Stimulated activated CD8-positive, alpha-beta memory T cell treated with anti-CD3 and anti-CD28 coated beads, Interleukin-12 subunit alpha, Interleukin-12 subunit beta, amount 100 ng/mL, for 24 hours (primary cell): ENCODE data around the gene PLCL1.

Source experiments
- DNase-seq: peaks from one replicate; pipeline ENCODE4 v3.0.0-alpha.2; 2020; ENCODE audit errors: extremely low read depth

PLCL1 gene

DNA sequence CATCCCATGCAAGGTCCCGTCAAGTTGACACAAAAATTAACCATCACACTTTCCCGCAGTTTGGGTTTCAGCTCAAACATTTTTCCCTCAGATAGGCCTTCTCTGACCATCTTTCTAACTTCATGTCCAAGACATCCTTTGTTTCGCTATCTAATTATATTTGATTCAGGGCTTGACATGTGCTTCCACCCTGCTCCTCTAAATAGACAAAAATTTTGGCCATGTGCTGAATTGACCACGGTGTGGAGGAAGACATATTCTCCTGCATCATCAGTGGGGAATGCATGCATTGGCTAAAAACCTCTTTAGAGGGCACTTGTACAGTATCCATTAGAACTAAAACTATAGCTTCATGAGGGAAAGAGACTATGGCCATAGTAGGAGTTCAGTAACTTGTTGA, 81.2 kb downstream of the PLCL1 start:
- DNase-seq, result no peak

DNA sequence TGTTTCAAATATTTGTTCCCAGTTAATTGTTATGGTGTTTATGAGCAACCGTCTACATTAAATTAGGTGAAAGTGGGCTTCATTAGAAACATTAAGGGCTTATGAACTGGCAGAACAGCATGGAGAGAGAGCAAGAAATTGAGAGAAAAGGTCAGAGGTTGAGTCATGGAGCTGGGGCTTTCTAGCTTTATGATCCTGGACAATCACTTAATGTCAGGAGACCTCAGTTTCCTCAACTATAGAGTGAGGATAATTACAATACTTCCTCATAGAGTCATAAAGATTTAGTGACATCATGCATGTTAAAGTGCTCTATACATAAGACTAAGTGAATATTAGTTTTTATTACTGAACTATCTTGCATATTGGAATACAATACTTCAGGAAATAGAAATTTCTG, 83.9 kb downstream of the PLCL1 start:
- no peak for DNase-seq

DNA sequence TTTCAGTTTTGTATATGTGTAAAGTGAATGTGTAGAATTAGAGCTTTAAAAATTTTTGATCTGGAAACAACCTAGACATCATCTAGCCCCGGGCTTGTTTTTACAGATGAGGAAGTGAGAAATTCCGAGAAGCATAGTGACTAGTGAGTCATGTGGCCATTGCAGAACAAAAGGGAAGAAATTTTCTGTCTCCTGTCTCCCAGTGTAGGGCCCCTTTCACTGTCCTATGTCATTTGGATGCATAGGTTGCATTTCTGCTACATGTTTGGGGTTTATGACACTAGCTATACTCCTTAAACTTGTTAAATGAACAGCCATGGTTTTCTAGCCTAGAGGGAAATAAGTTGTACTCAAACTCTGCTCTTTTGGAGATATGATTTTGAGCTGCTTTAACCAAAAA, 84.6 kb downstream of the PLCL1 start:
- DNase-seq, result no peak

DNA sequence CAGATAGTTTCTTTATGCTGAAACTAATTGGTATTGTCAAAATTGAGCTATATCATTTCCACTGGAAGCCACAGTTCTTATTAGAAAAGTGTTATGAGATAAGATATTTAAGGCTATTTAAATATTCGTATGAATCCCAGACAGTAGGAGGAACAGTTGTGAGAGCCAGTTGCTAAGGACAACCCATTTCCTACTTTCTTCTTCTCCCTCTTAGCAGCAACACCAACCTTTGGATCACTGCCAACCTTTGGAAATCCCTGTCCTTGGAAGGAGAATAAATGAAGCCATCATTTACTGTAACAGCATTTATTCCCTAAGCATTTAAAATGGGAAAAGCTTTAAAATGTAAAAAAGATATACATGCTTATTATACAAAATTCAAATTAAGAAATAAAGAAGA, 85.8 kb downstream of the PLCL1 start:
- DNase-seq, result no peak

DNA sequence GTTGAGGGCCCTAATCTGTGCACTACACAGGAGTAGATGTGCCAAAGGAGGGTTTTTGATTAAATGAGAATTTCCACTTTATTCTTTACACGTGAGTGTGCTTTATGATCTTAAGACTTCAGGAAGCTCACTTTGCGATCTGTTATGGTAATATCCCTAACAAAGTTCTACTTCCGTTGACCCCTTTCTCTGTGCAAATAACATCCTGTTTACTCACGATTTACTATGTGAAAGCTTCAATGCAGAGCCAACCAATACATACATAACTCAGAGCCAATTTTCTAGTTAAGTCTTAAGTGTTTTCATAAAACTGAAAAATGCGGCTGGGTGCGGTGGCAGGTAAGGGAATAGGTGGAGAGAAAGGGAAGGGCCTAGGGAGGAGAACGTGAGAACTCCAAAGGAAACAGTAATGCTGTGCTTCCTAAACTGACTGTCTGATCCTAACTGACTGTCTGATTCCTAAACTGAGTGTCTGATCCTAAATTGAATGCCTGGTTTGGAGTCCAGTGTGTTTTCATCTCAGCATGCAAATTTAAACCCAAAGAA, 87.6 kb downstream of the PLCL1 start:
- no peak for DNase-seq

DNA sequence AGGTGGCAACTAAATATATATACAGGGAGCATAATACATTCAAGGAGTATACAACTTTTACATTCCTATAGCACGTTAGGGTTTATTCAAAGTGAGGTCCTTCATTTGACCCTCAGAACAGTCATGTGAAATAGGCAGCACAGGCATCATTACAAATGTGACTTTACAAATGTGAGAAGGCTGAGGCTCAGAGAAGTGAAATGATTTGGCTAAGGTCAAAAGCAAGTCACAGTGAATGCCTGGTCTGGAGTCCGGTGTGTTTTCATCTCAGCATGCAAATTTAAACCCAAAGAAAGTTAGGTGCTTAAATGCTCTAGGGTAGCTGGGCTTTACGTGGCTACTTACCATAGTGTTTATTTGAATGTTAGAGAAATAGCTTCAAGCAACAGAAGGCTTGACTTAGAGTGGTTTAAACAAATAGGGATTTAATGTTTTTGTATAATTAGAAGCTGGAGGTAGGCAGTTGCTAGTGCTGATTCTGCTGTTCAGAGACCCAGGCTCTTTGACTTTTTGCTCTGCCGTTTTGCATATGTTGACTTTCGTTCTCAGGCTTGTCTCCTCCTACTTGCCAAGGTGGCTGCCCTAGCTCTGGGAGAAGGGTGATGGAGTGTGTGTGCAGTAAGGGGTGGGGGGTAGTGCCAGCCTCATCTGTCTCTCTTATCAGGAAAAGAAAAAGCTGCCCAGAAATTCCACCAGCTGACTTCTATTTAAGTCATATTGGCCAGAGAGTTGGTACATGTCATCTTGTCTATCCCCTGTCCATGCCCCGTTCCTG, 89.2 kb downstream of the PLCL1 start:
- no peak for DNase-seq

DNA sequence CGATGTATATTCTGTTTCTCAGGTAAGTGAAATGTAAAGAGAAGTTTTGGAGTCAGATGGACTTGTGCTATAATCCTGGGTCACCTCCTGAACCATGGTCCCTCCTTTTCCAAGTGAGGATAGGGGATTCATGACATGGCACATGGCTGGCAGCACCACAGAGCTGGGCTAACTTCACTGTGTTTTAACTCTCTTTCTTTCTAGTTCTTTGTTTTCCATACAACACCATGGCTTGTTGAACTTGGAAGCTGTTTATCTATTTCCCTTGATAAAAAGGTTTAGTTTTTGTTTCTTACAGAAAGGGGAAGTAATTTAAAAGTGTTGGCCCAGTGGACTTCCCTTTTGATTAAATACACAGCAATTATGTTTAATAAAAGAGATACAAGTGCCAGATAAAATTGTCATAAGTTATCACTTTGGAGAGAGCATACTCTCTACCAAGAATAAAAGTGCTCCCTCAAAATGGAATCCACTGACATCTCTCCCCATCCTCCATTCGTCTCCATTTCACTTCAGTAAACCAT, 90.4 kb downstream of the PLCL1 start:
- no peak for DNase-seq

DNA sequence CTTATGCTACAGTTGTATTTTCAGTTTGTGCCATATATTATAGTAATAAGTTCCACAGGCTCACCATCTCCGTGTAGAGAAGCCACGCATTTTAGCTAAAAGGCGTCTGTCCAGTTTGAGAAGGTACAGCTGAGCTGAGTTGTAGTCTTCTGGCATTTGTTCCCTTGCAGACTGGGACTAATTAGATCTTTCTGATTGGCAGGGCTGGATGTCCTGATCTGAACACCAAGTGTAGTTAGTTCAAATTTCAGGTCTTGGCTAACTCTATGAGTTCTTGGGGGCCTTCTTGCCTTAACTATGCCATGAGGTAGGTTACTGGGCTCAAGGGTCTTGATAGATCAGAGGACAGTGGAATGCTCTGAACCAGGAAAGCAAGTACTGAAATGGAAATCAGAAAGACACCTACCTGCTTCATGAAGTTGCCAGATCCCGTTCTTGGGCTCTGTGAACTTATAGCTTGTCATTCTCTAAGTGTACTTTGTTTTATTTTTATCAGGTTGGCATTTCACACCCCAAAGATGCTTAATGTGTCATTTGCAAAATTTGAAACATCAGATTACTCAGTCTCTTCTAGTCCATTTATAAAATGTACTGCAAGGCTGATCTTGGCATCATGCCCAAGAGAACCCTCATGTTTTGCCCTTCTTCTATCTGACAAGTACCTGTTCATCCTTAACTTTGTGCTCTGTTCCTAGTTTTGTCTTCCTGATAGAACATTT, 93.7 kb downstream of the PLCL1 start:
- DNase-seq, result no peak

DNA sequence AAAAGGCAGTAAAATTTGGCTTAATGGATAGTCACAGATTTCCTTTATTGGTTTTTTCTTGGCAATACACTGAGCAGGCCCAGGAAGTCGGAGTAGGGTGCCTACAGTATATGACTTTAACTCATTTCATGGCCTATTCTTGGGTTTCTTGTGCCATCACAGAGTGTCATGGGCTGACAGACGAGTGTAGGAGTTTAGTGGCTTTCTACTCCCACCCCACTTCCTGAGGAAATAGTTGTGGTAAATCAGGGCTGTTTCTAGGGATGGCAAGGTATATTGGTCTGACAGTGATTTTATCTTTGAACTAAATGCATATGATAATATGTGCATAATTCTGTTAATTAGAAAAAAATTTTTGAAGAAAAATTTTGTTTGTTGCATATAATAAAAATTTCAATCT, 100.1 kb downstream of the PLCL1 start:
- no peak for DNase-seq

DNA sequence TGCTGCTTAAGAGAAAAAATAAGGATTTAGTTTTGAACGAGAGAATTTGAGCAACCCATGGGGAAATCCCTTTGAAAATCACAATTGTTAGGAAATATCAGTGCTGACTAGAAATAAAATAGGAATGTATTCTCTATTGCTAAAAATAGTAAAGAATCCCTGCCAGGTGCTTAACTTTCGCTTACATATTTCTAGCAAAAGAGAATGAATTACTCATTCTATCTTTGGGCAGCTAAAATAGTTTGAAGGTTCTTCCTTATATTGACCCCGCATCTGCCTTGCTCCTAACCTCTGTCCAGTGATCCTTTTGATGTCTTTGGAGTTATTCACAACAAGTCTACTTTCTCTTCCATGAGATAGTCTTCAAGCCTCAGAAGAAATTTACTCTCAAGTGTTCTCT, 103.8 kb downstream of the PLCL1 start:
- no peak for DNase-seq

DNA sequence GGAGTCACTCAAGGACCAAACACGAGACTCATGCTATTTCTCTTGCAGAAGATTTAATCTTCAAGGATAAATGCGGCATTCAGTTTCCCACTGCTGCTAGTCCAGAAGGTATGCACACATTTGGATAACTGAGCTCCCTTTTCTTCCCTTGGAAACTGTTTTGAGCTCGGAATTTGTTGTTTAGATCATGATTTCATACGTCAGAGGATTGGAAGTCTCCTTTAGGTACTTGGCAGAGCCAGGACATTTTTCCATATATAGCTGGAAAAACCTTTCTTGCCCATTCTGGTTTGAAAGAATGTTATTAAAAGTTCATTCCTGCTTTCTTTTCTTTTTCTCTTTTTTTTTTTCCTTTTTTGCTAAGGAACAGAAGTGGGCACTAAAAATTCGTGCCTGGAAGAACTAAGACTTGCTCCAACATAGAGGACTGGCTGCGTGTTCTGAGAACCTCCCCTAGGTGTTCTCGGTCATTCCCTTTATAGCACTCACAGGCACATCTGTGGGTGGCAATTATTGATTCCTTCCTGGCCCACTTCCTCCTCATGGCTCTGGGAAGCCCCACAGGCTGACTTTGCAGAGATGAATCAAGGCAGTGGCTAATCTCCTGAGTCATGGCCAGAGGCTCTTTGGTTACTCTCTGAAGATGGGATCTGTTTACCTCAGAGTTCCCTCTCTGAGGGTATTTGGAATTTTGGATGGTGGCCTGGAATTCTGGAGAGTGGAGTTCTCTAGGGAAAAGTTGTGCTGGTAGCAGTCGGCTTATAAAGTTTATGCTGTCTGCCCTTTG, 104.8 kb downstream of the PLCL1 start:
- no peak for DNase-seq

DNA sequence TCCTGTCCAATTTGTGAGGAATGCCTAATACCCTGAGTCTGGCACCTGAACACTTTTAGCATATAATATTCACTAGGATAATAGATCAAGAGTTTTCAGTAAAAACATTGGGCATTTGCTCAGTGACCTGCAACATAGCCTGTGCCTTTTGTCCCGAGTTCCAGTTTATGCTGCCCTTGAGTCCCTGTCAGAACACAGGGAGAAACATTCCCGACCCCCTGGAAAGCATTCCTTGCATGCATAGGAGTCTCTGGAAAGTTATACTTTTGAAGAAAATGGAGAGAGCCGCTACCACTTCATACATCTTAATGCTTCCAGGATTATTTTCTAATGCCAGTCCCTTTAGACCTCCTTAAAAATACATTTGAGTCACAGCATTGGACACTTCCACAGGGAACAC, 107.3 kb downstream of the PLCL1 start:
- DNase-seq, result no peak

DNA sequence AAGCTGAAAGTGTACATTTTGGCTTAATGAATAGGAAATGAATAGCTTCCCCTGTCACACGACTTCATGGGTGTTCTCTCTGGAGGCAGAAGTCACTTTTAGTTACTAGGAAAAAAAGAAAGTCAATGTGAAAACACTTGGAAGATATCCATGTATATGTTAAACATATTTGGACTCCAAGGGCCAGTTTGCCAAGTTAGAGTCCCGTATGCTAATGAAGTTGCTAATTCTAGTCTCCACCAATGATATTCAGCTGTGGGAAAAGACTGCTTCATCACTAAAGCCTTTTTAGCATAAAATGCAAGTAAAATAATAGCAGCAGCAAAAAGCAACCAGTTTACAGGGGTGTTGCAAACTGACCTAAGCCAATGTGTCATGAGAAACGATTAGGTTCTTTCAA, 108.7 kb downstream of the PLCL1 start:
- DNase-seq, result no peak

DNA sequence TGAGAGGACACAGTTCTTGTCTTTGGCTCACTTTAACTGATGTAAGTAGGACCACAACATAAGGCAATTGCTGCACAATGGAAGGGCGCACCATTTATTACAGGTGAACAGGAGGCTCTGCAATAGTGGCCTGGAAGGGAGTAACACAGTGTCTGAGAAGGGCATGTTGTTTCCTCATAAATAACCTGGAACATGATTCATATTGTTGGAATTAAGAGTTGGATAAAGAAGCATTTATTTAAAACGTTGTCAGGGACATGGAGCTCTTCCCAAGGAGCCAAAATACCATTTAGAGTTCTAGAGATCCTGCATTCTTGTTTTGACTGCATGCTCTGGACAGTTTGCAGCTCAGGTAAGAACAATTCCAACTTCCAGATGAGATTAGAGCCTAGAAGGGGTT, 110.4 kb downstream of the PLCL1 start:
- no peak for DNase-seq

DNA sequence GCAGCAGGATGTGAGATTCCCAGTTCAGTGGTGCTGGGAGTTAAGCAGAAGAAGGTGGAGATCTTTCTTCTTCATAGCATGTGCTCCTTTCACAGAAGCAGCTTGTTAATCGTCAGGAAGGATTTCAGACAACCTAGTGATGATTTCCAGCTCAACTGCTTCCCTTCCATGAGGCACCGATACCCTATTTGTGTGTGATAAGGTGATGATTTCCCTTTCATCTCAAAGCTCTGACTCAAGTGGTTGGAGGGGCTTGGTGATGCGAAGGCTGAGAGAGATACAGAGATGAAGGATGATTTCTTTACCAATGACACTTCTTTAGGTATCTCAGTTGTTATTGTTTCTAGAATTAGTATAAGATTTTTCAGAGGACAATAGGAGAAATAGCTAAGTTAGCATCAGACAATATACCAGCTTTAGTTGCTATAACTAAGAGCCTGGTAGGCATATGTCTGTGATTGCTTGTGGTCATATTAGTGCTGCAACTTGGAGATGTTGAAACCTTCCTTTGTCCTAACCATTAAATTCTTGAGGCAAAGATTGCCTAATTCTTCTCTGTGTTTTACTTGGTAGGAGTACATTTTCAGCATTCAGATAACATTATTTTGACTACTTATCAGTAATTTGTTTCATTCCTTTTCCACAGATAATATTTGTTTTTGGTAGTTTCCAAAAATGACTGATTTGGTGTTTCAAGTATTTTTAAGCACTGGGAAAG, 111.3 kb downstream of the PLCL1 start:
- DNase-seq, result no peak

DNA sequence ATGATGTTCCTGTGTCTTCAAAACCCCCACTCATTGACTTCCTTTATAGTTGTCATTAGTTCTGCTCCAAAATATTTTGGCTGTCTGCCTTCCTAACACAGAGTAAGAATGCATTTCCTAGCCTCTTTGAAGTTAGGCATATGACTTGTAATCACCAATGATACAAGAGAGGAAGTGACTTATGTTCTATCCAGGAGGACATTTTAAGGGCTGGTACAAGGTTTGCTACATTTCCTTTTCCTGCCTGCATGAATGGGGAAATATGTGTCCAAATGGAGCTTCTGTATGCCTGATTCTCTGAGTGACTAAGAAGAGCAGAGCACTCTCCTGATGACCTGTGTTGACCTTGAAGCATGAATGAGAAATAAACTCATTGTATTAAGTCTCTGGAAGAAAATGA, 115.1 kb downstream of the PLCL1 start:
- no peak for DNase-seq

DNA sequence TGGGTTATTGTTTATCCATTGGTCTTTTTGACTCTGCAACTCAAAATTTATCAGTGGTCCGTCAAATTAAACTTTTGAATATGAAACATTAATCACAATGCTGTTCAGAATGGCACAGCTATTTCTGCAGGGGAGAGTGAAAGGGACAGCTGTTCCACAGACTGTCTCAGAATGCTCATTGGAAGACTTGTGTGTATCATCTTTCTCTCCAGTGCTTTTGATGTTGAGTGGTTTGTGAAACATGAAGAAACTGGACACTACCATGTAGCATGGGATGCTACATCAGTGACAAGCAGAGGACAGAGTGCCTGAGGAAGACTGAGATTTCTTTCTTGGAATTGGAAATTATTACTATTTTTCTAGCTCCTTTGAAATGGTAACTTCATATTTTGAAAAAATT, 115.7 kb downstream of the PLCL1 start:
- no peak for DNase-seq

DNA sequence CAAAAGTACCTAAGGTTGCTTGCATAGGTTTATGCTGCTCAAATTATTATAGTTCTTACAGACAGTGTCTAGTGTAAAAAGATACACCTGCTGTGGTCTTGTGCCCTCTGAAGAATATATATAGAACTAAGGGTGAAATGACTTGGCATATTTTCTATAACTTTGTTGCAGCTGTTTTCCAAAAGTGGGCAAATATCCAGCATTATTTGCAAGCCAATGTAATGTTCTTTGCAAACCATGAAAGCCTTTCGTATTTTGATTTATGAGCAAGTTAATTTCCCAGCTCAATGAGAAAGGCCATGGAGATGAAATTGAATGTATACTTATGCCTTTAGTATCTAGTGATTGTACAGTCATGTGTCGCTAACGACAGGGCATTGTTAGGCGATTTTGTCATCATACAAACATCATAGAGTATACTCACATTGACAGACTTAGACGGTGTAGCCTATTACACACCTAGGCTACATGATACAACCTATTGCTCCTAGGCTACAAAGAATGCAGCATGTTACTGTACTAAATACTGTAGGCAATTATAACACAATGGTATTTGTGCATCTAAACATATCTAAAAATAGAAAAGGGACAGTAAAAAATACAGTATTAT, 116.3 kb downstream of the PLCL1 start:
- DNase-seq, result no peak

DNA sequence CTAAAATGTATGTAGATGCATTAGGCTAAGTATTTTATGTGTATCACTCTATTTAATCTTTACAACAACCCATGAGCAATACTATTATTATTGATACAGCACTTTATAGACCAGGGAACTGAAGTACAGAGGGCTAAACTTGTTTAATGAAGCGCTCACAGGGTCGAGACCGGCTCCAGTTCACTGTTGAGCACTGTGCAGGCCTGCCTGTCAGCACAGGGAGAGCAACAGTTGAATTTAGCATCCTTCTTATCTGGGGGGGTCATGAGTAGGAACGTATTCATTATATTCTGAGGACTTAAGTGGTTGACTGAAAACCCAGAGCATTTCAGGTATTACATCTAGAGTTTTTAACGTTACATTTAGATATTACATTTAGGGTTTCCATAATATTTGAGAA, 120.1 kb downstream of the PLCL1 start:
- no peak for DNase-seq

DNA sequence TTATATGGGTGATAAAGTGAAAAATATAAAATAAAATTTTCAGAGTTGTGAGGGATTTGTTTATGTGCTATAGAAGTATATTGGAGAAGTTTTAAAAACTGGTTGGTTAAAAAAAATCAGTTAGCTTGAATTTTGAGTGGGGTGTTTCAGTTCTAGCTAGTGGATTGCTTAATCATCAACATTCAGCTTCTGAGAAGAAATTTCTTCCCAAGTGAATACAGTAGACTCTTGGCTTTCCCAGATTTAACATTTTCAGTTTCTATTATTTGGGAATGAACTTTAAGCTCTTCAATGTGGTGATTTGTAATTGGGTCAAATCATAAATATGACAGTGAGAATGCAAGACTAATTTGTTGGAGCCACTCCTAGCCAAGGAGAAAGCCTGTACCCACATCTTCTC, 120.8 kb downstream of the PLCL1 start:
- DNase-seq, result no peak

DNA sequence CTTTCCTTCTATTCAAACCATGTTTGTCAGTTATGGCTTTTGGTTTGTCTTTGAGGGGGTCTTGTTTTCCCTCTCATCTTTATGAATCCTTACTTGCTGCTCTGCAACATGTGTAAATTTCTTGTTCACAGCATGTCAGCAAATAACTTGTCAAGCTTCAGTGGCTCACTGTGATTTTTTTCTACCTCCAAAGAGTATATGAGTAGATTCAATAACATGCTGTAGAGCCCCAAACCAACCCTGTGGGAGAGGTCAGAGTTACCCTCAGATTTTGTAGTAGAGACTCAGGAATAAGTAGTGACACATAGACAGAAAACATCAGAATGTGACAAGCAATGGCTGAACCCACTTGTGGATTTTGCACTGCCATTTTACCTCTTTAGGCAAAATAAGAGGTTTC, 121.6 kb downstream of the PLCL1 start:
- no peak for DNase-seq
